ENCODE measurements around the gene CFAP299.
"Not testable (repeated sequence)": the region's sequence is repeated elsewhere in the genome, so short reads cannot be mapped to it uniquely, and the experiment has no call there.

CFAP299 gene

DNA sequence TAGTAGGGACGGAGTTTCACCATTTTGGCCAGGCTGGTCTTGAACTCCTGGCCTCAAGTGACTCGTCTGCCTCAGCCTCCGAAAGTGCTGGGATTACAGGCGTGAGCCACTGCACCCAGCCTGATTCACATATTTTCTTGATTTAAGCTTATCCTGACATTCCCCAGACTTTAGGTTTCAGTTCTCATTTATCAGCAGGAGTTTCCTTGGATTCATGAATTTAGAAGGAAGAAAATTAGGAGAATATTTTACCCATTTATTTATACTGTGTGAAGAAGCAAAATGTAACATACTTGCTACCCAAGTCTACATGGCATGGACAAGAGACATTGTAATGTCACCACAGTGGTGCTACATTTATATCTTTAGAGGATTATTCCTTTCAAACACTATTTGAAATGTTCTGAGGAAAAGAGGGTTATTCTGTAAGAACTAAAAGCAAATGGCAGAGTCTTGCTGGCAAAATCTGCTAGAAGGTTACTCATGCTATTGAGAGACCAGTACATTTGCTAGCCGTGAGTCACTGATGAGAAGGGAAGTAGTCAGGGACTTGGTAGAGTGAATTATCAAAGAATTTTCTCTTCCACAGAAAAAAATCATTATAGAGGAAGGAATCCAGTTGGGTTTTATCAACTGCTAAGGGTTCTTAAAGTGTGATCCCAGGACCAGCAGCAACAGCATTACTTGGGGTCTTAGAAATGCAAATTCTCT is 26.1 kb upstream of the CFAP299 start:
- no peak for DNase-seq (ENCODE audit: insufficient read length, low spot score)
- TF ChIP-seq, protein P1, sequence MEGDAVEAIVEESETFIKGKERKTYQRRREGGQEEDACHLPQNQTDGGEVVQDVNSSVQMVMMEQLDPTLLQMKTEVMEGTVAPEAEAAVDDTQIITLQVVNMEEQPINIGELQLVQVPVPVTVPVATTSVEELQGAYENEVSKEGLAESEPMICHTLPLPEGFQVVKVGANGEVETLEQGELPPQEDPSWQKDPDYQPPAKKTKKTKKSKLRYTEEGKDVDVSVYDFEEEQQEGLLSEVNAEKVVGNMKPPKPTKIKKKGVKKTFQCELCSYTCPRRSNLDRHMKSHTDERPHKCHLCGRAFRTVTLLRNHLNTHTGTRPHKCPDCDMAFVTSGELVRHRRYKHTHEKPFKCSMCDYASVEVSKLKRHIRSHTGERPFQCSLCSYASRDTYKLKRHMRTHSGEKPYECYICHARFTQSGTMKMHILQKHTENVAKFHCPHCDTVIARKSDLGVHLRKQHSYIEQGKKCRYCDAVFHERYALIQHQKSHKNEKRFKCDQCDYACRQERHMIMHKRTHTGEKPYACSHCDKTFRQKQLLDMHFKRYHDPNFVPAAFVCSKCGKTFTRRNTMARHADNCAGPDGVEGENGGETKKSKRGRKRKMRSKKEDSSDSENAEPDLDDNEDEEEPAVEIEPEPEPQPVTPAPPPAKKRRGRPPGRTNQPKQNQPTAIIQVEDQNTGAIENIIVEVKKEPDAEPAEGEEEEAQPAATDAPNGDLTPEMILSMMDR (IDR thresholded peaks at IDR 0.05; ENCODE audit: insufficient read depth, missing control alignments): no peak
- FAIRE-seq: no peak

DNA sequence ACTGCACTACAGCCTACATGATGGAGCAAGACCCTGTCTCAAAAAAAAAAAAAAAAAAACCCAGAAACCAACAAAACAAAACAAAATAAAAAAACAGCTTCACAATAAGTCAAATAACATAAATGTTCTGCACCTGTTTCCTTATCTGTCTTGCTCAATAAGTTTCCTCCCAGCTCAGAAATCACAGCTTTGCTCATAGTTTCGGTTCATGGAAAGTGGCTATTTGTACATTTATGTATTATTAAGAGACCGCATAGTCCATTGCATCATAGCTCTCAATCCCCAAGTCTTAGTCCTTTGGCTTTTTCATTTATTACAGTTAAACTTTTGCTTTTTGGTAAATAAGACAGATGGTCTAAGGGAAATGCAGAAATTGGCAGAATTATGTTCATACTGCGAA is 24.4 kb upstream of the CFAP299 start:
- FAIRE-seq (no peak), DNase-seq (ENCODE audit: insufficient read length, low spot score) (no peak)
- TF ChIP-seq, protein P1 (IDR thresholded peaks at IDR 0.05; ENCODE audit: insufficient read depth, missing control alignments): no peak

DNA sequence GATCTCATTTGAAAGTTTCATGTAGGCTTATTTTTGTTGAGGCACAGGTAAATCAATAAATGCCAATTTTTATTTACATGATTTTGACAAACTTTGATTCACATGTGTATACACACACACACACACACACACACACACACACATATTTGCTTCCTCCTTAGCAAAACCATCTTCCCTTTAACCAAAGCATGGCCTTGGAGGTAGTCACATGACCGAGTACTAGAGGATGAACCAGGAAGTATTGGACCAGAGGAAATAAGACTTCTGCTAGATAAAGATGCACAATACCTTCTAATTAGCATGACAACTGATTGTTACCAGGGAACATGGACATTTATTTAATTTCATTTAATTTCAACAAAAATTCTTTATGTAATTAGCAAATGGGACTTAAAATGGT is 23.4 kb upstream of the CFAP299 start:
- DNase-seq (ENCODE audit: insufficient read length, low spot score): no peak
- no peak for FAIRE-seq
- TF ChIP-seq, protein P1 (IDR thresholded peaks at IDR 0.05; ENCODE audit: insufficient read depth, missing control alignments): no peak

DNA sequence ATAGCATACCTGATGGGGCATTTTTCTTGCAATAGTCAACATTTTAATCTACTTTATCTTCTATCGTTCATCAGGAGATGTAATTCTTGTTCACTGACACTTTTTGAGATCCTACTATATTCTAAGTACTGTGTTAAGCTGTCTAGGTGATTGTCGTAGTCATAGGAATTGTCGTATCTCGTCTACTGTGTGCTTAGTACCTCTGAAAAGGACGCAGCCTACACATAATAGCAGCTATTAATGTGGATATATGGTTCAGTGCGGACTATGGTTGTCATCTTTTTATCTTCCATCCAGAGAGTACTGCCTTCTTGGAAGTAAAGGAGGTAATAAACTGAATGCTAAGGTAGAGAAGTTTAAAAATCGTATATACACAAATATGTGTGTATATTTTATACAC is 21.9 kb upstream of the CFAP299 start:
- TF ChIP-seq, protein P1 (IDR thresholded peaks at IDR 0.05; ENCODE audit: insufficient read depth, missing control alignments): no peak
- no peak for FAIRE-seq
- DNase-seq (ENCODE audit: insufficient read length, low spot score): no peak

DNA sequence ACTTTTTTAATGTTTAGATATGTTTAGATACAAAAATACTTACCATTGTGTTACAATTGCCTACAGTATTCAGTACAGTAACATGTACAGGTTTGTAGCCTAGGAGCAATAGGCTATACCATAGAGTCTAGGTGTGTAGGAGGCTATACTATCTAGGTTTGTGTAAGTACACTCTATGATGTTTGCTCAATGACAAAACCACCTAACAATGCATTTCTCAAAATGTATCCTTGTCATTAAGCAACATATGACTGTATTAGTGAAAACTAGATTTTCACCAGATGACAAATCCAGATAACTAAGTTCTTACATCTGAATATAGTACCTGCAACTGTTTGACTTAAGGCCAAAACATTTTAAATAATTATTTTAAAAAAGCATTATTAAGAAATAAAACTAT is 19.7 kb upstream of the CFAP299 start:
- FAIRE-seq: not testable (repeated sequence)

DNA sequence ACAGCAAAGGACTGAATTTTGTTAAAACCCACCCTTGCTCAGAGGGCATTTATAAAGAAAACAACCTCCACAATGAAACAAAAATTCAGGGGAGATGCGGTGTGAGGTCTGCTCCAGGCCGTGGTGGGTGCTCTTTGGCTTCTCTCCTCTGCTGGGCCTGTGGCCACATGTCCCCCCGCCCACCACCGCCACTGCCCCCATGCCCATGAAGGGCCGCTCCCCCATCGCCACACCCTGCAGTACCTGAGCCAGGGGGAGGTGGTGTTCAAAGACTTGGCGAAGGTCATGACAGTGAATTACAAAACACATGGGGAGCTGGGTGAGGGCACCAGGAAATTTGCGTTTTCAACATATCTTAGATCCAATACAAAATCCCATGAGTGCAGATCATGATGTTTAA is 14.2 kb upstream of the CFAP299 start:
- DNase-seq (ENCODE audit: insufficient read length, low spot score): no peak
- TF ChIP-seq, protein P1 (IDR thresholded peaks at IDR 0.05; ENCODE audit: insufficient read depth, missing control alignments): no peak
- FAIRE-seq: no peak

More for the DNA sequence above, 19.7 kb upstream of the CFAP299 start:
- not testable (repeated sequence) for DNase-seq (ENCODE audit: insufficient read length, low spot score)

DNA sequence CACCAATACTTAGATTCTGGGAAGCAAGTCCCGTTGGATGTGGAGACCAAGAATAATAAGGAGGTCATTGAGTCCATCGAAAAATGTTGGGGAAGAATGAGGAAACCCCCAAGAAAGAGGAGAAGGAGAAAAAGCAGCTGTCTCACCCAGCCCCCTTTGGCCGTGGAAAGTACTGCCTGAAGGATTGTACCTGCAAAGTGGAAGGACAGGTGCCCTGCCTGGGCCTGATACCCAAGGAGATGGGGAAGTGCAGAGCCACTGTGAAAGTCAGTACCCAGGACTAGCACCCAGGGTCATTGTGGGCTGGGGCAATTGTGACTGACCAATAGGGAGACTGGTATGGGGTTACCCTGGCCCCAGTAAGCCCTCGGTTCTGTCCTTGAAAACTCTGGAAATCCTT is 13.8 kb upstream of the CFAP299 start:
- DNase-seq (ENCODE audit: insufficient read length, low spot score): no peak
- TF ChIP-seq, protein P1 (IDR thresholded peaks at IDR 0.05; ENCODE audit: insufficient read depth, missing control alignments): no peak
- FAIRE-seq: no peak

Data from D721Med (cell line).